NK-92 (cell line): Measurements from ENCODE around the gene P2RY11.

ENCODE experiments used
- DNase-seq: peaks from one replicate; lab custom pipeline; 2025; ENCODE audit not compliant: unreplicated experiment; lab: John Stamatoyannopoulos, UW

P2RY11 gene

GRCh38 chr19:10111405-10111811 is at the start of gene P2RY11:
Gene P2RY11, plus strand, starts transcription at chr19:10111693. Its CDS starts 29 bp downstream, at chr19:10111722.
- no peak for DNase-seq

GRCh38 chr19:10061717-10062310 is 49.7 kb upstream of the P2RY11 start:
- no peak for DNase-seq

- DNase-seq, result no peak
Measured at GRCh38 chr19:10068205-10068604, 43.3 kb upstream of the P2RY11 start.

- no peak for DNase-seq
Measured at GRCh38 chr19:10069046-10069445, 42.4 kb upstream of the P2RY11 start.

GRCh38 chr19:10070730-10071446 is 40.6 kb upstream of the P2RY11 start:
- no peak for DNase-seq

GRCh38 chr19:10074153-10074552 is 37.3 kb upstream of the P2RY11 start:
- no peak for DNase-seq

- no peak for DNase-seq
Measured at GRCh38 chr19:10076535-10076934, 35.0 kb upstream of the P2RY11 start.

- DNase-seq, result no peak
Measured at GRCh38 chr19:10078329-10078728, 33.2 kb upstream of the P2RY11 start.

GRCh38 chr19:10079031-10079453 is 32.5 kb upstream of the P2RY11 start:
- DNase-seq, result no peak

- no peak for DNase-seq
Measured at GRCh38 chr19:10083911-10084310, 27.6 kb upstream of the P2RY11 start.

- no peak for DNase-seq
Measured at GRCh38 chr19:10084803-10085202, 26.7 kb upstream of the P2RY11 start.

- DNase-seq, result no peak
Measured at GRCh38 chr19:10085641-10086590, 25.6 kb upstream of the P2RY11 start, which contains the start of gene SHFL. Gene SHFL, plus strand, starts transcription at chr19:10086317. Its CDS starts 111 bp downstream, at chr19:10086428.

GRCh38 chr19:10086591-10087192 is 24.8 kb upstream of the P2RY11 start:
- DNase-seq, result no peak

- DNase-seq, result no peak
Measured at GRCh38 chr19:10087296-10088061, 24.0 kb upstream of the P2RY11 start.

- no peak for DNase-seq
Measured at GRCh38 chr19:10088949-10089554, 22.4 kb upstream of the P2RY11 start.

- DNase-seq, result no peak
Measured at GRCh38 chr19:10089801-10090375, 21.6 kb upstream of the P2RY11 start.

GRCh38 chr19:10091370-10091687 is 20.2 kb upstream of the P2RY11 start:
- no peak for DNase-seq

GRCh38 chr19:10091895-10092641 is 19.4 kb upstream of the P2RY11 start:
- DNase-seq, result no peak
